GM23338 (cell line): Measurements from ENCODE around the gene HSPB8. TPM values are rescaled to one million over a fixed set of nuclear protein-coding genes. Genes with fewer than 3 reads are reported as not detected.

Source experiments
- ATAC-seq: fragments of 200-7000 bp; cut with Tn5 transposase; 3 replicates; pipeline ENCODE4 v1.9.1; 2020
- DNase-seq: peaks from one replicate; pipeline ENCODE4 v3.0.0-alpha.2; 2015; ENCODE audit warnings: low spot score
- H2AFZ ChIP-seq: fragments of 200-600 bp; sonication (generic); 2 replicates; pipeline ENCODE4 v1.8.0; 2016; ENCODE audit warnings: antibody characterized with exemption, mild to moderate bottlenecking, moderate library complexity
- H3F3A ChIP-seq: fragments of 200-600 bp; sonication (generic); replicated peaks from 2 replicates; pipeline ENCODE4 v1.8.0; 2017; ENCODE audit warnings: antibody characterized with exemption, mixed run types, low read depth
- H3K27ac ChIP-seq: fragments of 200-600 bp; sonication (generic); 2 replicates; pipeline ENCODE4 v1.6.1; 2016; ENCODE audit warnings: low read depth
- H3K27me3 ChIP-seq: fragments of 200-600 bp; sonication (generic); 2 replicates; pipeline ENCODE4 v1.8.0; 2016; ENCODE audit warnings: mild to moderate bottlenecking, mixed run types, moderate library complexity; ENCODE audit not compliant: insufficient read depth
- H3K36me3 ChIP-seq: fragments of 200-600 bp; sonication (generic); 2 replicates; pipeline ENCODE4 v1.8.0; 2016; ENCODE audit warnings: mild to moderate bottlenecking; ENCODE audit not compliant: insufficient read depth
- H3K4me1 ChIP-seq: fragments of 200-600 bp; sonication (generic); 2 replicates; pipeline ENCODE4 v1.8.0; 2016; ENCODE audit warnings: mild to moderate bottlenecking, moderate library complexity; ENCODE audit not compliant: insufficient read depth
- H3K4me2 ChIP-seq: fragments of 200-600 bp; sonication (generic); 2 replicates; pipeline ENCODE4 v1.7.1; 2017; ENCODE audit warnings: mixed run types
- H3K4me3 ChIP-seq: fragments of 200-600 bp; sonication (generic); 2 replicates; pipeline ENCODE4 v1.6.1; 2016; ENCODE audit warnings: mixed run types
- H3K79me2 ChIP-seq: fragments of 200-600 bp; sonication (generic); replicated peaks from 2 replicates; pipeline ENCODE4 v1.8.0; 2017; ENCODE audit warnings: mild to moderate bottlenecking; ENCODE audit not compliant: insufficient read depth
- H3K9me2 ChIP-seq: fragments of 200-600 bp; sonication (generic); 2 replicates; pipeline ENCODE4 v1.8.0; 2017; ENCODE audit not compliant: insufficient read depth
- H4K20me1 ChIP-seq: fragments of 200-600 bp; sonication (generic); replicated peaks from 2 replicates; pipeline ENCODE4 v1.8.0; 2017; ENCODE audit warnings: mild to moderate bottlenecking; ENCODE audit not compliant: insufficient read depth
- H3K27ac Mint-ChIP-seq: 2 replicates; pipeline ENCODE4 v1.8.0; 2020; ENCODE audit warnings: inconsistent platforms, mild to moderate bottlenecking, moderate library complexity, mixed read lengths
- H3K27me3 Mint-ChIP-seq: 3 replicates; pipeline ENCODE4 v1.8.0; 2022; ENCODE audit warnings: low read depth, mild to moderate bottlenecking, moderate library complexity, mixed read lengths, inconsistent platforms; ENCODE audit not compliant: insufficient read depth, poor library complexity
- H3K36me3 Mint-ChIP-seq: 3 replicates; pipeline ENCODE4 v1.8.0; 2021; ENCODE audit warnings: low read depth, mild to moderate bottlenecking, inconsistent platforms, moderate library complexity, mixed read lengths
- H3K4me1 Mint-ChIP-seq: 3 replicates; pipeline ENCODE4 v1.8.0; 2020; ENCODE audit warnings: mild to moderate bottlenecking, inconsistent platforms, mixed read lengths
- H3K4me3 Mint-ChIP-seq: 3 replicates; pipeline ENCODE4 v1.8.0; 2021; ENCODE audit warnings: moderate library complexity, mild to moderate bottlenecking, inconsistent platforms, mixed read lengths
- H3K9me3 Mint-ChIP-seq: 3 replicates; pipeline ENCODE4 v1.8.0; 2020; ENCODE audit warnings: moderate library complexity, mild to moderate bottlenecking, inconsistent platforms, mixed read lengths
- CREB1 ChIP-seq: fragments of 250-450 bp; sonication (Bioruptor Pico); IDR thresholded peaks from 2 replicates; pipeline ENCODE4 v1.5.0; 2020; ENCODE audit warnings: low read depth, mild to moderate bottlenecking, moderate library complexity
- EZH2 ChIP-seq: fragments of 200-600 bp; sonication (generic); IDR thresholded peaks from one replicate; pipeline ENCODE4 v1.8.0; 2017; ENCODE audit warnings: antibody characterized with exemption, mild to moderate bottlenecking, low read depth; ENCODE audit not compliant: unreplicated experiment
- EZH2phosphoT487 ChIP-seq: fragments of 200-600 bp; sonication (generic); IDR thresholded peaks from one replicate; pipeline ENCODE4 v1.8.1; 2018; ENCODE audit warnings: antibody characterized with exemption; ENCODE audit not compliant: unreplicated experiment
- JUNB ChIP-seq: IDR thresholded peaks from one replicate; pipeline ENCODE4 v1.6.1; 2016; ENCODE audit warnings: antibody characterized with exemption; ENCODE audit not compliant: unreplicated experiment
- NANOG ChIP-seq: IDR thresholded peaks from 2 replicates; pipeline ENCODE4 v1.6.1; 2016; ENCODE audit warnings: antibody characterized with exemption, borderline replicate concordance
- POLR2AphosphoS5 ChIP-seq: IDR thresholded peaks from 2 replicates; pipeline ENCODE4 v1.6.1; 2016; ENCODE audit warnings: antibody characterized with exemption, low read depth
- STAT1 ChIP-seq: IDR thresholded peaks from one replicate; pipeline ENCODE4 v1.6.1; 2016; ENCODE audit warnings: antibody characterized with exemption; ENCODE audit not compliant: unreplicated experiment
- ZNF114 ChIP-seq: fragments of 250-450 bp; sonication (Bioruptor Pico); IDR thresholded peaks from 2 replicates; pipeline ENCODE4 v1.5.0; 2020; ENCODE audit warnings: mild to moderate bottlenecking, moderate library complexity
- ZNF331 ChIP-seq: fragments of 250-450 bp; sonication (Bioruptor Pico); IDR thresholded peaks from 2 replicates; pipeline ENCODE4 v1.5.0; 2020; ENCODE audit warnings: low read depth, mild to moderate bottlenecking, moderate library complexity
- polyA plus RNA-seq: library from polyadenylated mRNA; unstranded; fragments of >200 nt; fragmentation: Nextera tagmentation; extraction: Ambion mirVana; gene quantifications from 2 replicates; pipeline ENCODE4 v1.2.1, GENCODE V29; 2016
- total RNA-seq: library from RNA; depleted of rRNA; stranded (reverse); fragments of >200 nt; shearing (Covaris generic); gene quantifications from 2 replicates; pipeline ENCODE4 v1.2.3, GENCODE V29; 2014
- TF ChIP-seq, protein P1 (sequence below), 2 experiments: fragments of 200-600 bp in 1 of 2; sonication (generic) in 1 of 2; conservative IDR thresholded peaks; 2 replicates each; pipeline versions ENCODE4 v1.5.1 to v1.6.1; 2016 to 2017; ENCODE audit warnings: antibody characterized with exemption in 2 of 2, low read depth in 2 of 2, mild to moderate bottlenecking in 2 of 2, moderate library complexity in 1 of 2
- TF ChIP-seq, protein P2 (sequence below): IDR thresholded peaks from one replicate; pipeline ENCODE4 v1.6.1; 2018; ENCODE audit warnings: antibody characterized with exemption; ENCODE audit not compliant: unreplicated experiment
- TF ChIP-seq, protein P3 (sequence below): IDR thresholded peaks from 2 replicates; pipeline ENCODE4 v1.6.1; 2016; ENCODE audit warnings: antibody characterized with exemption
- TF ChIP-seq, protein P4 (sequence below): fragments of 250-450 bp; sonication (Bioruptor Pico); IDR thresholded peaks from 2 replicates; pipeline ENCODE4 v1.5.0; 2020; ENCODE audit warnings: mild to moderate bottlenecking, moderate library complexity

The HSPB8 gene
- total and polyA plus RNA-seq, 2 experiments from 2014 or later, result 3.5 to 4.8 TPM

DNA sequence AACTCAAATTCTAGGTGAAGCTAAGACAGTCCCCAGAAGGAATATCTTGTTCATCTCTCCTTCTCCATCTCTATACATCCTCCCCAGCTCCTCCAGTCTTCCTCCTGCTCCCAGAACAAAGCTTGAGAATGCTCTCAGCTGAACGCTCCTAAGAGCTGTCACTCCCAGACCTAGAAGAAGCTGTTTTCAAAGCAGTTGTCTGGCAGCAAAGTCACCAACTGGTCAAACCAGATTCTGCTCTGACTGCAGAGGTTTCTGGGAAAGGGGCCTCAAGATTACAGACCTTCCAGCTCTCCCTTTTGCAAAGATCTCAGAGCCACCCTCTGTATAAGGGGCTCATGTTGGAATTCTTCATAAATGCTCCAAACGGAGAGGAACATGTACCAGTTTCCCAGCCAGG, 9.6 kb upstream of the HSPB8 start:
- H2AFZ ChIP-seq, result no peak overlapping the region
- no peaks in the 10 kb centered on the region for H3K79me2 ChIP-seq

More for the DNA sequence above, 9.6 kb upstream of the HSPB8 start:
- Mint-ChIP-seq H3K36me3 (no peaks in the 10 kb centered on the region), H3K9me3 (no peaks in the 10 kb centered on the region; the same call in 2 of the 3 replicates), H3K4me1 (peaks cover 15% of the 10 kb centered on the region), H3K4me3 (no peak overlapping the region), H3K27ac (no peak overlapping the region), H3K27me3 (no peaks in the 10 kb centered on the region)
- Histone ChIP-seq H3K4me3 (no peak overlapping the region), H3K4me1 (peaks cover 8% of the 10 kb centered on the region), H3K36me3 (no peaks in the 10 kb centered on the region), H3K4me2 (no peak overlapping the region), H3K9me2 (no peaks in the 10 kb centered on the region), H4K20me1 (no peaks in the 10 kb centered on the region), H3K27ac (no peak overlapping the region), H3F3A (no peaks in the 10 kb centered on the region), H3K27me3 (no peaks in the 10 kb centered on the region)
- TF ChIP-seq ZNF331, result no peak
- TF ChIP-seq, protein P1, sequence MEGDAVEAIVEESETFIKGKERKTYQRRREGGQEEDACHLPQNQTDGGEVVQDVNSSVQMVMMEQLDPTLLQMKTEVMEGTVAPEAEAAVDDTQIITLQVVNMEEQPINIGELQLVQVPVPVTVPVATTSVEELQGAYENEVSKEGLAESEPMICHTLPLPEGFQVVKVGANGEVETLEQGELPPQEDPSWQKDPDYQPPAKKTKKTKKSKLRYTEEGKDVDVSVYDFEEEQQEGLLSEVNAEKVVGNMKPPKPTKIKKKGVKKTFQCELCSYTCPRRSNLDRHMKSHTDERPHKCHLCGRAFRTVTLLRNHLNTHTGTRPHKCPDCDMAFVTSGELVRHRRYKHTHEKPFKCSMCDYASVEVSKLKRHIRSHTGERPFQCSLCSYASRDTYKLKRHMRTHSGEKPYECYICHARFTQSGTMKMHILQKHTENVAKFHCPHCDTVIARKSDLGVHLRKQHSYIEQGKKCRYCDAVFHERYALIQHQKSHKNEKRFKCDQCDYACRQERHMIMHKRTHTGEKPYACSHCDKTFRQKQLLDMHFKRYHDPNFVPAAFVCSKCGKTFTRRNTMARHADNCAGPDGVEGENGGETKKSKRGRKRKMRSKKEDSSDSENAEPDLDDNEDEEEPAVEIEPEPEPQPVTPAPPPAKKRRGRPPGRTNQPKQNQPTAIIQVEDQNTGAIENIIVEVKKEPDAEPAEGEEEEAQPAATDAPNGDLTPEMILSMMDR (conservative IDR thresholded peaks at IDR 0.05; ENCODE audit: low read depth in 2 of 2), result no peak
- TF ChIP-seq NANOG, result no peak
- no peak for TF ChIP-seq ZNF114 (CRISPR knock-in tag)
- TF ChIP-seq, protein P2, sequence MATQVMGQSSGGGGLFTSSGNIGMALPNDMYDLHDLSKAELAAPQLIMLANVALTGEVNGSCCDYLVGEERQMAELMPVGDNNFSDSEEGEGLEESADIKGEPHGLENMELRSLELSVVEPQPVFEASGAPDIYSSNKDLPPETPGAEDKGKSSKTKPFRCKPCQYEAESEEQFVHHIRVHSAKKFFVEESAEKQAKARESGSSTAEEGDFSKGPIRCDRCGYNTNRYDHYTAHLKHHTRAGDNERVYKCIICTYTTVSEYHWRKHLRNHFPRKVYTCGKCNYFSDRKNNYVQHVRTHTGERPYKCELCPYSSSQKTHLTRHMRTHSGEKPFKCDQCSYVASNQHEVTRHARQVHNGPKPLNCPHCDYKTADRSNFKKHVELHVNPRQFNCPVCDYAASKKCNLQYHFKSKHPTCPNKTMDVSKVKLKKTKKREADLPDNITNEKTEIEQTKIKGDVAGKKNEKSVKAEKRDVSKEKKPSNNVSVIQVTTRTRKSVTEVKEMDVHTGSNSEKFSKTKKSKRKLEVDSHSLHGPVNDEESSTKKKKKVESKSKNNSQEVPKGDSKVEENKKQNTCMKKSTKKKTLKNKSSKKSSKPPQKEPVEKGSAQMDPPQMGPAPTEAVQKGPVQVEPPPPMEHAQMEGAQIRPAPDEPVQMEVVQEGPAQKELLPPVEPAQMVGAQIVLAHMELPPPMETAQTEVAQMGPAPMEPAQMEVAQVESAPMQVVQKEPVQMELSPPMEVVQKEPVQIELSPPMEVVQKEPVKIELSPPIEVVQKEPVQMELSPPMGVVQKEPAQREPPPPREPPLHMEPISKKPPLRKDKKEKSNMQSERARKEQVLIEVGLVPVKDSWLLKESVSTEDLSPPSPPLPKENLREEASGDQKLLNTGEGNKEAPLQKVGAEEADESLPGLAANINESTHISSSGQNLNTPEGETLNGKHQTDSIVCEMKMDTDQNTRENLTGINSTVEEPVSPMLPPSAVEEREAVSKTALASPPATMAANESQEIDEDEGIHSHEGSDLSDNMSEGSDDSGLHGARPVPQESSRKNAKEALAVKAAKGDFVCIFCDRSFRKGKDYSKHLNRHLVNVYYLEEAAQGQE, result no peak
- no peak for TF ChIP-seq POLR2AphosphoS5
- no peak for TF ChIP-seq EZH2
- TF ChIP-seq STAT1, result no peak
- TF ChIP-seq, protein P3, sequence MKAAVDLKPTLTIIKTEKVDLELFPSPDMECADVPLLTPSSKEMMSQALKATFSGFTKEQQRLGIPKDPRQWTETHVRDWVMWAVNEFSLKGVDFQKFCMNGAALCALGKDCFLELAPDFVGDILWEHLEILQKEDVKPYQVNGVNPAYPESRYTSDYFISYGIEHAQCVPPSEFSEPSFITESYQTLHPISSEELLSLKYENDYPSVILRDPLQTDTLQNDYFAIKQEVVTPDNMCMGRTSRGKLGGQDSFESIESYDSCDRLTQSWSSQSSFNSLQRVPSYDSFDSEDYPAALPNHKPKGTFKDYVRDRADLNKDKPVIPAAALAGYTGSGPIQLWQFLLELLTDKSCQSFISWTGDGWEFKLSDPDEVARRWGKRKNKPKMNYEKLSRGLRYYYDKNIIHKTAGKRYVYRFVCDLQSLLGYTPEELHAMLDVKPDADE, result no peak
- TF ChIP-seq, protein P4, sequence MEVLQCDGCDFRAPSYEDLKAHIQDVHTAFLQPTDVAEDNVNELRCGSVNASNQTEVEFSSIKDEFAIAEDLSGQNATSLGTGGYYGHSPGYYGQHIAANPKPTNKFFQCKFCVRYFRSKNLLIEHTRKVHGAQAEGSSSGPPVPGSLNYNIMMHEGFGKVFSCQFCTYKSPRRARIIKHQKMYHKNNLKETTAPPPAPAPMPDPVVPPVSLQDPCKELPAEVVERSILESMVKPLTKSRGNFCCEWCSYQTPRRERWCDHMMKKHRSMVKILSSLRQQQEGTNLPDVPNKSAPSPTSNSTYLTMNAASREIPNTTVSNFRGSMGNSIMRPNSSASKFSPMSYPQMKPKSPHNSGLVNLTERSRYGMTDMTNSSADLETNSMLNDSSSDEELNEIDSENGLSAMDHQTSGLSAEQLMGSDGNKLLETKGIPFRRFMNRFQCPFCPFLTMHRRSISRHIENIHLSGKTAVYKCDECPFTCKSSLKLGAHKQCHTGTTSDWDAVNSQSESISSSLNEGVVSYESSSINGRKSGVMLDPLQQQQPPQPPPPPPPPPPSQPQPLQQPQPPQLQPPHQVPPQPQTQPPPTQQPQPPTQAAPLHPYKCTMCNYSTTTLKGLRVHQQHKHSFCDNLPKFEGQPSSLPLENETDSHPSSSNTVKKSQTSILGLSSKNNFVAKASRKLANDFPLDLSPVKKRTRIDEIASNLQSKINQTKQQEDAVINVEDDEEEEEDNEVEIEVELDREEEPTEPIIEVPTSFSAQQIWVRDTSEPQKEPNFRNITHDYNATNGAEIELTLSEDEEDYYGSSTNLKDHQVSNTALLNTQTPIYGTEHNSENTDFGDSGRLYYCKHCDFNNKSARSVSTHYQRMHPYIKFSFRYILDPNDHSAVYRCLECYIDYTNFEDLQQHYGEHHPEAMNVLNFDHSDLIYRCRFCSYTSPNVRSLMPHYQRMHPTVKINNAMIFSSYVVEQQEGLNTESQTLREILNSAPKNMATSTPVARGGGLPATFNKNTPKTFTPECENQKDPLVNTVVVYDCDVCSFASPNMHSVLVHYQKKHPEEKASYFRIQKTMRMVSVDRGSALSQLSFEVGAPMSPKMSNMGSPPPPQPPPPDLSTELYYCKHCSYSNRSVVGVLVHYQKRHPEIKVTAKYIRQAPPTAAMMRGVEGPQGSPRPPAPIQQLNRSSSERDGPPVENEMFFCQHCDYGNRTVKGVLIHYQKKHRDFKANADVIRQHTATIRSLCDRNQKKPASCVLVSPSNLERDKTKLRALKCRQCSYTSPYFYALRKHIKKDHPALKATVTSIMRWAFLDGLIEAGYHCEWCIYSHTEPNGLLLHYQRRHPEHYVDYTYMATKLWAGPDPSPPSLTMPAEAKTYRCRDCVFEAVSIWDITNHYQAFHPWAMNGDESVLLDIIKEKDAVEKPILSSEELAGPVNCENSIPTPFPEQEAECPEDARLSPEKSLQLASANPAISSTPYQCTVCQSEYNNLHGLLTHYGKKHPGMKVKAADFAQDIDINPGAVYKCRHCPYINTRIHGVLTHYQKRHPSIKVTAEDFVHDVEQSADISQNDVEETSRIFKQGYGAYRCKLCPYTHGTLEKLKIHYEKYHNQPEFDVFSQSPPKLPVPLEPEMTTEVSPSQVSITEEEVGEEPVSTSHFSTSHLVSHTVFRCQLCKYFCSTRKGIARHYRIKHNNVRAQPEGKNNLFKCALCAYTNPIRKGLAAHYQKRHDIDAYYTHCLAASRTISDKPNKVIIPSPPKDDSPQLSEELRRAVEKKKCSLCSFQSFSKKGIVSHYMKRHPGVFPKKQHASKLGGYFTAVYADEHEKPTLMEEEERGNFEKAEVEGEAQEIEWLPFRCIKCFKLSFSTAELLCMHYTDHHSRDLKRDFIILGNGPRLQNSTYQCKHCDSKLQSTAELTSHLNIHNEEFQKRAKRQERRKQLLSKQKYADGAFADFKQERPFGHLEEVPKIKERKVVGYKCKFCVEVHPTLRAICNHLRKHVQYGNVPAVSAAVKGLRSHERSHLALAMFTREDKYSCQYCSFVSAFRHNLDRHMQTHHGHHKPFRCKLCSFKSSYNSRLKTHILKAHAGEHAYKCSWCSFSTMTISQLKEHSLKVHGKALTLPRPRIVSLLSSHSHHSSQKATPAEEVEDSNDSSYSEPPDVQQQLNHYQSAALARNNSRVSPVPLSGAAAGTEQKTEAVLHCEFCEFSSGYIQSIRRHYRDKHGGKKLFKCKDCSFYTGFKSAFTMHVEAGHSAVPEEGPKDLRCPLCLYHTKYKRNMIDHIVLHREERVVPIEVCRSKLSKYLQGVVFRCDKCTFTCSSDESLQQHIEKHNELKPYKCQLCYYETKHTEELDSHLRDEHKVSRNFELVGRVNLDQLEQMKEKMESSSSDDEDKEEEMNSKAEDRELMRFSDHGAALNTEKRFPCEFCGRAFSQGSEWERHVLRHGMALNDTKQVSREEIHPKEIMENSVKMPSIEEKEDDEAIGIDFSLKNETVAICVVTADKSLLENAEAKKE (CRISPR knock-in tag), result no peak
- no peak for TF ChIP-seq EZH2phosphoT487
- TF ChIP-seq JUNB, result no peak
- TF ChIP-seq CREB1 (CRISPR knock-in tag), result no peak
- DNase-seq, result no peak
- no peak for ATAC-seq
